Stimulated activated CD4-positive, alpha-beta T cell treated with anti-CD3 and anti-CD28 coated beads, Interleukin-2, amount 100 ng/mL, for 4 hours (primary cell): ENCODE results near the gene LAMP2.

ENCODE experiments used
- DNase-seq: peaks from one replicate; pipeline ENCODE4 v3.0.0-alpha.2; 2020; ENCODE audit warnings: low read depth

LAMP2 gene

DNA sequence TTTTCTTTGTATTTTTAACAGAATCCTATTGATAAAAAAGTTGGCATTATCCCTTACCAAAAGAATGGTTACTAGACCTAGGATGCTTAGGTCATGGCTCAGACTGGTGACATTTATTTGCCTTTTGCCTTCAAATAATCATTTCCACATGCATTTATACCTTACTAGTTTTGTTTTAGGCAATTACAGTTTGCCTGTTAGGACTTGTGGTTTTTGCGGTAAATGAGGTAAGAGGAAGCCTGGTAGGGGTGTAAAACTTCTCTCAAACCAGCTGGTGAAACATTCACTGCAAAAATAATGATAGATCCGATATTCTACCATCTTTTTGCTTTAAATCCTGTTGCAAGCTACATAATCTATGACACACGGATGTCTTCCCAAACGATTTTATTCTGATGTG lies 12.1 kb downstream of the LAMP2 start:
- DNase-seq: no peak

DNA sequence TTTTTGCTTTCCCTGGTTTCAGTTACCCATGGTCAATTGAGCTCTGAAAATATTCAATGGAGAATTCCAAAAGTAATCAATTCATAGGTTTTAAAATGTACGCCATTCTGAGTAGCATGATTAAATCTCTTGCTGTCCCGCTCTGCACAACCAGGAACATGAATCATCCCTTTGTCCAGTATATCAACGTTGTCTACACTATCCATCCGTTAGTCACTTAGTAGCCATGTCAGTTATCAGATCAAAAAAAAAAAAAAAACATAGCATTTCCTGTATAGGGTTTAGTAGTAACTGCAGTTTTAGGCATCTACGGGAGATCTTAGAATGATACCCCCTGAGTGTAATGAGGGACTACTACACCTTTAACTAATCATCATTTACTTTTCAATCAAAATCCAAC lies 15.1 kb downstream of the LAMP2 start:
- no peak for DNase-seq

DNA sequence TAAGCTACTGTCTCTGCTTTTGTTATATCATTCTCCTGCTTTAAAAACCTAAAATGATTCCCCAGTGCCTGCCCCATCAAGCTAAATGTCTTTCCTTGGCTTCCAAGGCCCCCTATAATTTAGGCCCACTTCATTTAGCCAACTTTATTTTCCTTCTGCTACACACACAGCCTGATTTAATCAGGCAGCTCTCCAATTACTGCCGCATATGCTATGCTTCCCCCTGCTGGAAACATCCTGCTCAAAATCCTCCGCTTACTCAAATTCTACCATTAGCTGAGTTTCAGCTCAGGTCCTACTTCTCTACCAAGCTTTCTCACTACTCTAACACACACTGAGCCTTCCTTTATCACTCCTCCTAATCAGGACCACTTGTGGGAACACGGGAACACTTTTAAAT lies 17.0 kb downstream of the LAMP2 start:
- DNase-seq: no peak

DNA sequence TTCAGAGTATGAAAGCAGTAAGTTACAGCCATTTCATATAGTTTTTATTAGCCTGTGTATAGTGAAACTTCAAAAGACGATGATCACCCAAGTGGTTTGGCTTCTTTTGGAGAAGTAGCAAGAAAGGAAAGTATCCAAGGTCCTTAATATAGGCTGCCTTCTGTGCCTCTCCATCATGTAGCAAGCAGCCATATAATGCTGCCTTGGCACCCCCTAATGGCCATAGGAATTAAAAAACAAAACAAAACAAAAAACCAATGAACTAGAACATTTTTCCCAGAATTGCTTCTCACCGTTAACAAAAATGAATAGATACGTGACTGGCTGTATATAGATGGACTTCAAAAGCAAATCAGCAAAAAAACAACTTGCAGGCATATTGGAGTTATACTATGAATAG lies 18.9 kb downstream of the LAMP2 start:
- no peak for DNase-seq

DNA sequence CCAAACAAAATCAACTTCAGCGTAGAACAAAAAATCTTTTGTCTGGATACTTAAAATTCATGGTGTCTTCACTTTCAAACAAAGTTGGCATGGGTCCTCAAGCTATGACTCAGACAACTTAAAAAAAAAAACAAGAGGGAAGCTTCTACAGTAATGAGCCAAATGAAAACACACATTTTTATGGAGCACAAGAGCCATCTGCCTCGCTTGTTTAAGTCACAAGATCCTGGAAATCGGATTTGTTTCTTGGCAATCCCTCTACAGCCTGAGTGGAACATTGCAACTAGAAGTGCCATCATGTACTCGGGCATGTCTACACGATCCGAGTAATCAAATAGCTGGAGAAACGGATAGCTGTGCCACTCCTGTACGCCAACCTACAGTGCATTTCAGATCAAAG lies 22.6 kb downstream of the LAMP2 start:
- no peak for DNase-seq

GRCh38 chrX:120439921-120440320 lies 29.2 kb downstream of the LAMP2 start:
- no peak for DNase-seq

- DNase-seq: no peak
Measured at GRCh38 chrX:120429776-120430540, 39.1 kb downstream of the LAMP2 start.

DNA sequence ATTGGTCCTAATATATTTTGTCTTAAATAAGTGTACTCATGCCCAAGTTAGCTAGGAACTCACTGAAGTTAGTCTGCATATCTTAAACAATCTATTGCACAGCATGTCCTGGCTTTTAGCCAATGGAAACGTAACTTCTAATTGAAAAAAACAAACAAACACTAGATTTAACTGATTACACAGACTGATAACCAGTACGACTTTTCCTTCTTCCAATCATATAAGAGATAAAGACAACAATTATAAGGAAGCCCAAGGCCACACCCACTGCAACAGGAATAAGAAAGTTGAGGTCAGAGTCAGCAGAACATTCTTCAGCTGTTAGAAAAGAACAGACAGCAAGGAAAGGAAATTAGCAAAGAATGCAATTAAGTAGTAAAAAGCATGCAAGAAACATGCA lies 40.8 kb downstream of the LAMP2 start:
- DNase-seq: no peak

DNA sequence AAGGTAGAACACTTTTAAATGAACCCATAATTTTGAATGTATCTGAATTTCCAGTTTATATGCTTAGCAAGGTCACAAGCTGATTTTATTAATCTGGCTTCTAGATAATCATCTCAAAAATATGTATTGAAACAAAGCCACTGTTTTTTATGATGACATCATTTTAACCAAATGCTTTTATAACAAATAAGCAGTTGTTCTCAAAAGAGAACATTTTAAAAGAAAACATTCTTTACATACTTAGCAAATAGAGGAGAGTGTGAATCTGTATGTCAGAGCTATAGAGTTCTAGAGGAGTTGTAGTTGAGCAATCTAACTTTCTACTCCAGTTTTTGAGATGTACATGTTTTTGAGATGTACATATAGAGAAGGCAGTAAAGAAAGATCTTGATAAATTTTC lies 42.5 kb downstream of the LAMP2 start:
- no peak for DNase-seq

GRCh38 chrX:120419463-120419862 lies 49.6 kb downstream of the LAMP2 start:
- no peak for DNase-seq

DNA sequence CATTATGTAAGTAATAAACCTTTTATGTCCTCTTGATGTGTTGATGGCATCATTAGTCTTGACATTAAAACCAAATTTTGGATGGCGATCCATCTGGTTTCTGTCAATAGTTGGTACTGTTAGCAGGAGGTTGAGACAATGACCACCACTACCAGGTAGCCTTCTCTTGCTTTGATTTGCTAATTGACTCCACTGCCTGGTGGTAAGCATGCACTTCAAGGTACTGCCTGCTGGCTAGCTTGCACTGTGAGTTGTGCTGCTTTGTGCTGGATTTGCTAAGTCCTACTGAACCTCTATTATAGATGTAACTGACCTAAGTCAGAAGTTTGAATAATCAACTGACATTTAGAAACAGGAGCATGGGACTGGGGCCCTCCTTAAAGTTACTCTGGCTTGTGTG lies 60.9 kb downstream of the LAMP2 start:
- no peak for DNase-seq

DNA sequence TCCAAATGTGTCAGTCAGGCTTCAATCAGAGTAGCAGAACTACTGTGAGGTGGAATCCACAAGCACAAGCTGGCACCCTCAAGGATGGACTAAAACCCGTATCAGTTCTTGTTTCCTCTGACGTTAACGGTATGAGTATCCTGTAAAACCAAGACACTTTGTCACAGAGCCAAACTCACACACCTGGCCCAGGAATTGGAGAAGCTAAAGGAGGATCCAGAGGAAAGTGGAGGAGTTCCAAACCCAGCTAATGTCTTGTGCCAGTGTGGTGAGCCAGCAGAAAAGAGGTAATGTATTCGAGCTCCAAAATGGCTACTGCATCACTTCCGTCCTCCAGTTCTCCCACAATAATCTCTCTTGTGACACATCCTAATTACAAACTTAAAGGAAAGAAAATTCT lies 62.5 kb downstream of the LAMP2 start:
- no peak for DNase-seq

DNA sequence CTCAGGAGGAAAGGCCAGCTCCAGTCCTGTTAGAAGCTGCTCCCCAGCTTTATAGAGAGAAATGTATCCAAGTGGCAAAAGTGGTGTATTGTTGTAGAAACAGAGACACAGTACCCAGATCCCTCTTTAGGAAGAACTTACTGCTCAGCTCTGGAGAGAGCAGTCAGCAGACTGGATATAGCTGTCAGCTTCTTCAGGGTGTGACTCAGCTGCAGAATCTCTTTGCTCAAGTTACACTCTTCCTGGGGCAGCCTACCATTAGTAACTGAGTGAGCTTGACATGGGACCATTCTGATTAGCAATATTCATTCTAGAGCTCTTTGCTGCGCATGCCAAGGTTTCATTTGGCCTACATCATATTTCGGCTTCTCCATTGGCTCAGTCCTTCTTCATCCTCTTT lies 66.7 kb downstream of the LAMP2 start:
- no peak for DNase-seq

GRCh38 chrX:120401301-120401700 lies 67.8 kb downstream of the LAMP2 start:
- no peak for DNase-seq

DNA sequence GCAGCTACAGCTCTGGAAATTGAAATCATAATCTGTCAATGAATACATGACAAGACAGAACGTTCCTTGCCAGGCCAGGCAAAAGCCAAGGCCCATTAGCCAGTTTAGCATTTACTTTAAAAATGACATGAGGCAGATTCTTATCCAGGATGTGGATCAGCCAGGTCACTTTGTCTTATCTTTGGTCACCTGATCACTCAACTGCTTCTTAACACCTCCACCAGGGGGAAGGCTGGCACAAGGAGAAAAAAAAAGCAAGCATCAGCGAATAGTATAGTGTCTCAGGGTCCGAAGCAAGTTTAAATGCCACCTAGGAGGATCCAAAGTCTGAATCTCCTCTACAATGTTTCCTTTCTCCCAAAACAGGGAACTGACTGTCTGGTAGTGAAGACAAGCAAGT lies 88.4 kb downstream of the LAMP2 start:
- no peak for DNase-seq

DNA sequence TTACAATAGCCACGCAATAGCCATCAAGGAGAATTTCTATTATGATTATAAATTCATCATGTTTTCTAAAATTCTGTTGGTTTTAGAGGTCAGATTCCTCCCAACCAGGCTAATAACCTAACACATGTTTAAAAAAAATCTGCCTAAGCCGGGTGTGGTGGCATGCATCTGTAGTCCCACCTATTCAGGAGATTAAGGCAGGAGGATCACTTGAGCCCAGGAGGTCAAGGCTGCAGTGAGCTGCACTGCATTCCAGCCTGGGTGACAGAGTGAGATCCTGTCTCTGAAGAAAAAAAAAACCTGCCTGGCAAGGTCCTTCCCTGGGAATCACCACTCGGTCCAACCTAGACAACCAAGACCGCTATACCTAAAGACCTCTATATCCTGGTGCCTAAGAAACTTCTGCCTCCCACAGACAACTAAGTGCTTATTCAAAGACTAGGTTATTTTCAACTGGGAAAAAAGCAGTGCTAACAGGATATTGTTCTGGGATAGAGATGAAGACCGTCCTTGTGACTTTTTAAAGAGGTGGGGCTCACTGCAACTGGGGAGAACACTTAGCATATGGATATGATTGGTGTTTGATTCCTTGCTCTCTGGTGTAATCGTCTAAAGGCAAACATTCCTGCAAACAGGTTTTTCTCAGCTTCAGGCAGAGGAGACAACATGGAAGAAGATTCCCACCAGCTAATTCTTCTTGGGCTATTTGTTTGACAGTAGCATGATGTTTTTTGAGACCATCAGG lies 89.0 kb downstream of the LAMP2 start:
- no peak for DNase-seq

DNA sequence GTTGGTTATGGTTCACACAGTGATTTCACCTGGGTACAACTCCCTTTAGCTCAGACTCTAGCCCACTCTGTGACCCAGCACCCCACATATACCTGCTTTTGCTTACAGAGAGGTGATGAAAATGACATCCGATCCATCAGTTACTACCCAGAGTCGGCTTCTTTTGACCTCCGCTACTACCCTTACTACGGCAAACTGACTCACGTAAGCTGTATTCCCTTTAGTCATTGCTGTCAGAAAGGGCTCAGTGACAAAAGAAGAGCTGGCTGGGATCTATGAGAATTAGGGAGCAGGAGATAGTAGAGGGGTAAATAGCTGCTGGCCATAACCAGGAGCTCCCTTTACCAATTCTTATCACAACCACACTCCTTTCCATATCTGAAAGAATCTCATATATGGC lies 90.5 kb downstream of the LAMP2 start:
- no peak for DNase-seq
